Choroid plexus epithelial cell (primary cell): ENCODE results near the gene VIPR2.

ENCODE experiments used
- DNase-seq: peaks from one replicate; pipeline ENCODE4 v3.0.0-alpha.2; 2010; ENCODE audit warnings: low read depth
- H3K4me3 ChIP-seq: 2 replicates; pipeline ENCODE4 v1.5.1; 2011; ENCODE audit warnings: low read depth, mild to moderate bottlenecking, control low read depth, low read length, moderate library complexity
- TF ChIP-seq, protein P1 (sequence below): conservative IDR thresholded peaks from 2 replicates; pipeline ENCODE4 v1.5.1; 2011; ENCODE audit warnings: low read depth, mild to moderate bottlenecking, control low read depth, inconsistent platforms, low read length, moderate library complexity

The VIPR2 gene

DNA sequence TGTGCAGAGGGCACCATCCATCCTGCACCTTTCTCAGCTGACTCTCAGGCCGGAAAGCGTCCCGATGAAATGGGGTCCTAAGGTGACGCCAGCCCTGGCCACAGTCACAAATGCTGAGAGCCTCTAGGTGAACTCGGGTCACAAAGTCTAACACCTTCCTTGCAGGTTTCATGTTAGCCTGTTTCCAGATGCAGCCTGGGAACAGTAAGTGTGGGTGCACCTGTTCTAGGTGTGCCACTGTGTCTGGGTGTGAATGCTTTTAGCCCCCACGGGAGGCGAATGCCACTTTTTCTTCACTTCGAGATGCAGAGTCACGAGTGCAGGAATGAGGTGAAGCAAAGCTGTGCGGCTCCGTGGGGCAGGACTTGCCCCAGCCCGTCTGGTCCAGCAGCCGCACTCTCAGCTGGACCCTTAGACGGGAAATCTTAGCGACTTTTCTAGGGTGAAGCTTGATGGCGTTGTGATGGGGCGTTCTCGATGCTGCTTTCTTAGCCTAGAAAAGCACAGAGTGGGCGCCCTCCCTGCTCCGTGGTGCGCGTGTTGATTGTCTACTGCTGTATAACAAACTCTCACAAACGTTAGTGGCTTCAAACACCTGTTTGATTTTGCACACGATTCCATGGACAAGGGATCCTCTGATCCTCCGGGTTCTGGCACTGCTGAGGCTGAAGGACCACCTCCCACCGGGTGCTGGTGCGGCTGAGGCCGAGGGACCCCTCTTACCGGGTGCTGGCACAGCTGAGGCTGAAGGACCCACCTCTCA is 13.6 kb upstream of the VIPR2 start:
- DNase-seq, result no peak
- TF ChIP-seq, protein P1, sequence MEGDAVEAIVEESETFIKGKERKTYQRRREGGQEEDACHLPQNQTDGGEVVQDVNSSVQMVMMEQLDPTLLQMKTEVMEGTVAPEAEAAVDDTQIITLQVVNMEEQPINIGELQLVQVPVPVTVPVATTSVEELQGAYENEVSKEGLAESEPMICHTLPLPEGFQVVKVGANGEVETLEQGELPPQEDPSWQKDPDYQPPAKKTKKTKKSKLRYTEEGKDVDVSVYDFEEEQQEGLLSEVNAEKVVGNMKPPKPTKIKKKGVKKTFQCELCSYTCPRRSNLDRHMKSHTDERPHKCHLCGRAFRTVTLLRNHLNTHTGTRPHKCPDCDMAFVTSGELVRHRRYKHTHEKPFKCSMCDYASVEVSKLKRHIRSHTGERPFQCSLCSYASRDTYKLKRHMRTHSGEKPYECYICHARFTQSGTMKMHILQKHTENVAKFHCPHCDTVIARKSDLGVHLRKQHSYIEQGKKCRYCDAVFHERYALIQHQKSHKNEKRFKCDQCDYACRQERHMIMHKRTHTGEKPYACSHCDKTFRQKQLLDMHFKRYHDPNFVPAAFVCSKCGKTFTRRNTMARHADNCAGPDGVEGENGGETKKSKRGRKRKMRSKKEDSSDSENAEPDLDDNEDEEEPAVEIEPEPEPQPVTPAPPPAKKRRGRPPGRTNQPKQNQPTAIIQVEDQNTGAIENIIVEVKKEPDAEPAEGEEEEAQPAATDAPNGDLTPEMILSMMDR, result no peak

DNA sequence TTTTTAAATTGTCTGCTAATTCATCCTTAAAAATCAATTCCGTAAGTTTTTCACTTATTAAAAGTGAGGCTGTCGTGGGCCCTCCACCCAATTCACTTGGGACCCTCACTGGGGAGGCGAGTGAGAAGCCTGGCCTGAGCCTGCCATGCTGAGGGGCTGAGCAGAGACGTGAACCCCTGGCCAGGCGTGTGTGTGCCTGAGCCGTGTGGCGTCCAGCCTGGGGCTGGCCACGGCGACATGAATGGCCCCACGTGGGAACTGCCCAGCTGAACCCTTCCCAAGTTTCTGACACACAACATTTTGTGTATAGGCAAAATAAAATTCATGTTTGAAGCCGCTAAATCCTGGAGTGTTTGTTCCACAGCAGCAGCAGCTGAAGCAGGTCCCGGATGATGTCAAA is 13.0 kb upstream of the VIPR2 start:
- TF ChIP-seq, protein P1, result no peak
- no peak for DNase-seq
- H3K4me3 ChIP-seq, result no peak overlapping the region

More for the DNA sequence above, 13.6 kb upstream of the VIPR2 start:
- H3K4me3 ChIP-seq, result no peak overlapping the region

DNA sequence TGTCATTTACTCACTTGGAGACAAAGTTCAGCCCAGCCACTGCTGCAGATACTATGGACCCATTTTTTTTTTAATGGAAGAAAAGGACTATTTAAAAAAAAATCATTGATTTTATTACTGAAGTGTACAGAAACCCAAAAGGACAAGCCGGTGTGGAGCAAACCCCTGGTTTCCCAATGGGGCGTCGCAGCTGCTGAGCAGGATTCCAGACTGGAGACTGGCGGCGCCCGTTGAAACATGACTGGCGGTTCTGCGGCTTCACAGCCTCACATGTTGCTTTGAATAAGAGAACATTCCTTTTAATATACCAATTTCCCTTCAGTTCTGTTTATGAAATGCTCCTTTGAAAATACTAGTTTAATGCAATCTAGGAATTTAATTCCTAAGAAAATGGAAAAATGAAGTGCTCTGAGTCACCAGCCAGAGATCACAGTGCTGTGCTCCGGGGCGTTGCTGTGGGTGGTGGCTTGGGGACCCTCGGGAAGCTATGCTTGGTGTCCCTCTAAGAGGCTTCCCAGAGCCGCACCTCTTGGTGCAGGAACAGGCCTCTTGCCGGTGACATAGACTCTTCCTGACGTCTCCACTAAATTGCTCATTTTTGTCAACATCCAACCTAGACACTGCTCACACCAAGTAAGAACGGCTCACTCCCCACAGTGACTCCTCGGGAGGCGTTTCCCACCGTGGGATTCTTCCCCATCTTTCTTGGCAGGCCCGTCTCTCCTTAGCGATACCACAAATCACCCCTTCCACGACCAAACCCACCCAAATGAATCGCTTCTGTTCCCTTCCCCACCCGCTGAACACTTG is 12.0 kb upstream of the VIPR2 start:
- no peak overlapping the region for H3K4me3 ChIP-seq
- DNase-seq, result no peak
- TF ChIP-seq, protein P1, result no peak

DNA sequence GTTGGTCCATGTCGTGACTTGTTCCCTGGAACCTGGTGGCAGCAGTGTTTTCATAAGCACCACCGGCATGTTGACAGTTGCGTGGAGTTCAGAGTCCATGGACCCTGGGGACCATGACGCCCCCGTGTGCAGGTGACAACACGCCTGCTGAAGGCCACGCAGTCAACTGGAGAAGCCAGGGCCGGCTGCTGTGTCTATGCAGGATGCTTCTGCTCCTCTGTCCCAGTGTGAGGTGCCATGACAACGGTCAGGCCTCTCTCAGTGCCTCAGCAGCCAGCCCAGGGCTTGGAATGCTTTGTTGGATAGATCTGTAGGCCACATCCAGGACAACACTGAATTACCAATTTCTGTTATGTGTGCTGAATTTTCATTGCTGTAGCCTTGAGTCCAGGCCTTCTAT is 10.7 kb upstream of the VIPR2 start:
- TF ChIP-seq, protein P1, result no peak
- no peak overlapping the region for H3K4me3 ChIP-seq
- no peak for DNase-seq

DNA sequence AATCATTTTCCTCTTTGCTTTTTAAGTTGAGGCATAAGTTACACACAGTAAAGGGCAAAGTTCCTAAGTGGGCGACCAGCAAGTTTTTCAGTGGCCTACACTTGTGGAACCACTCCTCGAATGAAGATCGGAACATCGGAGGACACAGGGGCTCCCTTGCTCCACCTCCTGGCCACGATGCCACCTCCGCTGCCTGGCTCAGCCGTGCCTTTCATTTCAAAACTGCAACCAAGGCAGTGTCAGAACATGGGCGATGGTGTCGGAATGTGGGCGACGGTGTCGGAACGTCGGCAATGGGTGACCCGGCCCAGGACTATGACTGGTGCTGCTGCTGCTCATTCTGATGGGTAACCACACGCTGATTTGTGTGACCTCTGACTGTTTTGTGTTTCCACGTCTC is 9.6 kb upstream of the VIPR2 start:
- no peak overlapping the region for H3K4me3 ChIP-seq
- TF ChIP-seq, protein P1, result no peak
- no peak for DNase-seq

DNA sequence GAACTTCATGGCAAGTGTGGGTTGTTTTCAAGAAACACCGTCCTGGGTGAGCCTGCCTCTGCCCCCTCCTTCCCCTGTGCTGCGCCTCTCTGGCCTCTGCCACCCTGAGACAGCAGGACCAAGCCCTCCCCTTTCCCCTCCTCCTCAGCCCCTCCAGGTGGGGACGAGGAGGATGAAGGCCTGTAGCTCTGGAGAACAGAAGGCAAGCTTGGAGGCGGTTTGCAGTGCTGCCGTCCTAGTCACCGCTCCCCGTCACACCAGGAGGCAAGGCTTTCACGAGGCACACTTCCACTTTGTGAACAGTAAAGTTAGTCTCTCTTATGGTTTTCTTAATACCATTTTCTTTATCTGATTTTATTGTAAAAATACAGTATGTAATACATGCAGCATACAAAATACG is 8.8 kb upstream of the VIPR2 start:
- no peak overlapping the region for H3K4me3 ChIP-seq
- DNase-seq, result no peak
- TF ChIP-seq, protein P1, result no peak
